GM18508 (cell line): ENCODE measurements around the gene PCARE.
"Not testable (repeated sequence)": the region's sequence is repeated elsewhere in the genome, so short reads cannot be mapped to it uniquely, and the experiment has no call there.

Experiments
- ATAC-seq: cut with Tn5 transposase; IDR thresholded peaks from one replicate; pipeline ENCODE4 v1.9.1; 2021; ENCODE audit warnings: moderate number of reproducible peaks; ENCODE audit not compliant: insufficient read depth, unreplicated experiment

The PCARE gene

GRCh38 chr2:29100564-29100963 is 26.2 kb upstream of the PCARE start:
- ATAC-seq, result no peak

GRCh38 chr2:29097569-29097968 is 23.2 kb upstream of the PCARE start:
- no peak for ATAC-seq

GRCh38 chr2:29096969-29097368 is 22.6 kb upstream of the PCARE start:
- no peak for ATAC-seq

GRCh38 chr2:29090311-29090710 is 16.0 kb upstream of the PCARE start:
- not testable (repeated sequence) for ATAC-seq

- no peak for ATAC-seq
Measured at GRCh38 chr2:29084554-29084953, 10.2 kb upstream of the PCARE start.

- ATAC-seq, result no peak
Measured at GRCh38 chr2:29082804-29083495, 8.6 kb upstream of the PCARE start.

GRCh38 chr2:29080886-29081743 is 6.8 kb upstream of the PCARE start:
- ATAC-seq, result no peak

GRCh38 chr2:29079887-29080286 is 5.6 kb upstream of the PCARE start:
- ATAC-seq, result no peak

GRCh38 chr2:29075894-29076705 is 1.8 kb upstream of the PCARE start:
- no peak for ATAC-seq

GRCh38 chr2:29073933-29074332 is 390 bp downstream of the PCARE start:
- no peak for ATAC-seq

- no peak for ATAC-seq
Measured at GRCh38 chr2:29072971-29073725, 1.2 kb downstream of the PCARE start.

- ATAC-seq, result no peak
Measured at GRCh38 chr2:29072251-29072650, 2.1 kb downstream of the PCARE start.

- no peak for ATAC-seq
Measured at GRCh38 chr2:29071032-29071975, 3.0 kb downstream of the PCARE start.

- ATAC-seq, result no peak
Measured at GRCh38 chr2:29070526-29070925, 3.8 kb downstream of the PCARE start.

GRCh38 chr2:29068513-29068912 is 5.8 kb downstream of the PCARE start:
- ATAC-seq, result no peak

GRCh38 chr2:29066997-29067605 is 7.2 kb downstream of the PCARE start:
- no peak for ATAC-seq

GRCh38 chr2:29066271-29066860 is 8.0 kb downstream of the PCARE start:
- ATAC-seq, result no peak

- no peak for ATAC-seq
Measured at GRCh38 chr2:29065068-29065811, 9.1 kb downstream of the PCARE start.
